GM12801 (cell line): ENCODE results near the gene WIPF2.

Experiments
- CTCF ChIP-seq: IDR thresholded peaks from one replicate; pipeline ENCODE4 v1.5.1; 2011; ENCODE audit warnings: control low read depth; ENCODE audit not compliant: insufficient read length; ENCODE audit errors: extremely low read depth

WIPF2 gene

GRCh38 chr17:40327735-40328385, 108.8 kb downstream of the WIPF2 start:
- no peak for TF ChIP-seq CTCF

GRCh38 chr17:40328386-40328766, 109.3 kb downstream of the WIPF2 start:
- no peak for TF ChIP-seq CTCF

GRCh38 chr17:40329839-40330794, 111.0 kb downstream of the WIPF2 start:
- TF ChIP-seq CTCF: no peak

GRCh38 chr17:40330850-40331470, 111.9 kb downstream of the WIPF2 start:
- TF ChIP-seq CTCF: no peak

GRCh38 chr17:40331743-40332641, 112.9 kb downstream of the WIPF2 start:
- no peak for TF ChIP-seq CTCF
